Measurements from ENCODE around the gene TFAM.

Gene TFAM

GRCh38 chr10:58393317-58393716, 8.1 kb downstream of the TFAM start:
- DNase-seq (ENCODE audit: low read depth), result peak; percentile 9
- H3K4me3 ChIP-seq (ENCODE audit: low read length), result no peak overlapping the region
- peak; percentile 30; the same call in 1 of the 2 replicates for TF ChIP-seq CTCF (conservative IDR thresholded peaks at IDR 0.05; ENCODE audit: low read length)

GRCh38 chr10:58394471-58394870, 9.3 kb downstream of the TFAM start:
- no peak overlapping the region for H3K4me3 ChIP-seq (ENCODE audit: low read length)
- TF ChIP-seq CTCF (conservative IDR thresholded peaks at IDR 0.05; ENCODE audit: low read length), result no peak
- no peak for DNase-seq (ENCODE audit: low read depth)

GRCh38 chr10:58396057-58396456, 10.8 kb downstream of the TFAM start:
- no peak for DNase-seq (ENCODE audit: low read depth)
- H3K4me3 ChIP-seq (ENCODE audit: low read length), result no peak overlapping the region
- no peak for TF ChIP-seq CTCF (conservative IDR thresholded peaks at IDR 0.05; ENCODE audit: low read length)

- no peak for TF ChIP-seq CTCF (conservative IDR thresholded peaks at IDR 0.05; ENCODE audit: low read length)
- no peak overlapping the region for H3K4me3 ChIP-seq (ENCODE audit: low read length)
- no peak for DNase-seq (ENCODE audit: low read depth)
These were observed 12.6 kb downstream of the TFAM start for GRCh38 chr10:58397830-58398229.

- TF ChIP-seq CTCF (conservative IDR thresholded peaks at IDR 0.05; ENCODE audit: low read length), result no peak
- DNase-seq (ENCODE audit: low read depth), result peak; percentile 48
- no peak overlapping the region for H3K4me3 ChIP-seq (ENCODE audit: low read length)
These were observed 14.2 kb downstream of the TFAM start for GRCh38 chr10:58399410-58399809.

GRCh38 chr10:58400609-58401008, 15.4 kb downstream of the TFAM start:
- DNase-seq (ENCODE audit: low read depth), result no peak
- no peak overlapping the region for H3K4me3 ChIP-seq (ENCODE audit: low read length)
- no peak for TF ChIP-seq CTCF (conservative IDR thresholded peaks at IDR 0.05; ENCODE audit: low read length)

GRCh38 chr10:58404001-58404400, 18.8 kb downstream of the TFAM start:
- DNase-seq (ENCODE audit: low read depth), result no peak

More at GRCh38 chr10:58404001-58404400, 18.8 kb downstream of the TFAM start:
- no peak overlapping the region for H3K4me3 ChIP-seq (ENCODE audit: low read length)
- no peak for TF ChIP-seq CTCF (conservative IDR thresholded peaks at IDR 0.05; ENCODE audit: low read length)
